NCI-H2227 (cell line): ENCODE results near the gene KCNJ2.
A peak's percentile ranks its signal among the peaks of the same experiment; 100 is the strongest.

Experiments used
- DNase-seq: peaks from one replicate; lab custom pipeline; 2025; ENCODE audit not compliant: unreplicated experiment; lab: John Stamatoyannopoulos, UW

Gene KCNJ2

DNA sequence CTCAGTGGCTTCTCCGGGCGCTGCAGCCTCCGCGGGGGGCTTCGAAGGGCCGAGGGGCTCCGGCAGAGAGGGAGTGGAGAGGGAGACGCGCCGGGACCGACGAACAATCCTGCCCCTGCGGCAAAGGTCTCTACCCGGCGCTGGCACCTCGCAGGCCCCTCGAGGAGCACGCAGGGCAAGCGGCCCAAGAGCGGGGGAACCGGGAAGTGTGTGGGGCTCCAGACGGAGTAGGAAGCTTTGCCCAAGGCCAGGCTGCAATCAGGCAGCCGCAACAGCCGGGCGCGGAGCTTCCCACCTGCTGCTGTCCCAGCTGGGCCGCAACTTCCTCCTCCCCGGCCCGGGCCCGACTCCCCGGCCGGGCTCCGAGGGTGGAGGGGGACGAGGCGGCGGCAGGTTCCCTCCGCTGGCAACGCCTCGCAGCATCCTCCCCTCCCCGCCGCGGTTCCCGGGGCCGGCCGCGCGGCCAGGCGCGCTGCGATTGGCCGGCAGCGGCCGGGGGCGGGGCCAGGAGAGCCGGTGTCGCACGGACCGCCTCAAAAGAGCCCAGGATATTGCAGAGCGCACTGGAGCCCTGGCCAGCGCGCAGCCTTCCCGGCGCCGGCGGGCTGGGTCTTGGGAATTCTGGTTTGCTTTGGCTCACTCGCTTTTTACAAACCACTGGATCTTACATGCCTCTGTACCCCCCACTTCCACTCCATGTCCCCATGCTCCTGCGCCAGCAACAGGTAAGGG is at the start of gene KCNJ2:
TSS of gene KCNJ2 (plus strand) at position 556 of the 732 bp plus-strand sequence. CDS start 5,508 bp downstream, outside the sequence.
- peak; percentile 86 for DNase-seq

DNA sequence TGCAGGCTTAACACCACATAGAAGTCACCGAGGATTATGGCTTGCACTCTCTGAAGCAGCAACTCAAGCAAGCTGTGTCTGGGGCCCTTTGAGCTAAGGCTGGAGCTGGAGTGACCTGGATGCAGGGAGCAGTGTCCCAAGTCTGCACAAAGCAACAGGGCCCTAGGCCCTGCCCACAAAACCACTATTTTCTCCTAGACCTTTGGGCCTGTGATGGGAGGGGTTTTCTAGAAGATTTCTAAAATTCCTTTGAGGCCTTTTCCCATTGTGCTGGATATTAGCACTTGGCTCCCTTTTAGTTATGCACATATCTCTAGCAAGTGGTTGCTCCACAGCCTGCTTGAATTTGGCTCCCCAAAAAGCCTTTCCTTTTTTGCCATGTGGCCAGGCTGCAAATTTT is 49.8 kb upstream of the KCNJ2 start:
- no peak for DNase-seq

DNA sequence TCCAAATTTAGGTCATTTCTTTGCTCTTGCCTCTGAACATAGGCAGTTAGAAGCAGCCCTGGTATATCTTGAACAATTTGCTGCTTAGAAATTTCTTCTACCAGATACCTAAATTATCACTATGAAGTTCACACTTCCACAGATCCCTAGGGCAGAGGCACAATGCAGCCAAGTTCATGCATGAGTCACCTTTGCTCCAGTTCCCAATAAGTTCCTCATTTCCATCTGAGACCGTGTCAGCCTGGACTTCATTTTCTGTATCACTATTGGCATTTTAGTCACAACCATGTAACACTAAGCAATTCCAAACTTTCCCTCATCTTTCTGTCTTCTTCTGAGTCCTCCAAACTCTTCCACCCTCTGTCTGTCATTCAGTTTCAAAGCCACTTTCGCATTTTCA is 49.3 kb upstream of the KCNJ2 start:
- DNase-seq, result no peak

DNA sequence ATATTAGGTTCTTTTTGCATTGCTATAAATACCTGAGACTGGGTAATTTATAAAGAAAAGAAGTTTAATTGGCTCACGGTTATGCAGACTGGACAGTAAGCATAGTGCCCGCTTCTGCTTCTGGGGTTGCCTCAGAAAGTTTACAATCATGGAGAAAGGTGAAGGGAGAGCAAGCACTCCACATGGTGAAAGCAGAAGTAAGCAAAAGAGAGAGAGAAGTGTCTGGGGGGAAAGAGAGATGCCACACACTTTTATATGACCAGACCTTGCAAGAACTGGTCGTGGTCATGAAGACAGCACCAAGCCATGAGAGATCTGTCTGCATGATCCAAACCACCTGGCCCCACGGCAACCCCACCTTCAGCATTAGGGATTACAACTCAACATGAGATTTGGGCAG is 48.9 kb upstream of the KCNJ2 start:
- DNase-seq, result no peak

DNA sequence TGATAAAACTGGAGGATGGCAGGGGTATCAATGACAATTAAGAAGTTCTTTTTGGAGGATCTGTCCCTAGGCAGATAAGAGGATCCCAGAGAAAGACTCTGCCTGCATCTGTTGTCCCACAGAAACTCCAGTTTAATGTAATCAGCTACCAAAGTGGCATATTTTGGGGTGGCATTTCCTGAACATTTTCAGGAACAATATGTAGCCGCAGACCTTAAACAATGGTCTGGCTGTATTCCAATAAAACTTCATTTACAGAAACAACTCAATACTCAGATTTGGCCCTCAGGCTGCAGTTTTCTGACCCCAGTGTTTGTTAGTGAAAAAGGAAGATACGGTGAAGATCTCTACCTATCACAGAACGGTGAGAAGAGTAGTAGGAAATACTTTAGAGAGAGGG is 48.2 kb upstream of the KCNJ2 start:
- no peak for DNase-seq

DNA sequence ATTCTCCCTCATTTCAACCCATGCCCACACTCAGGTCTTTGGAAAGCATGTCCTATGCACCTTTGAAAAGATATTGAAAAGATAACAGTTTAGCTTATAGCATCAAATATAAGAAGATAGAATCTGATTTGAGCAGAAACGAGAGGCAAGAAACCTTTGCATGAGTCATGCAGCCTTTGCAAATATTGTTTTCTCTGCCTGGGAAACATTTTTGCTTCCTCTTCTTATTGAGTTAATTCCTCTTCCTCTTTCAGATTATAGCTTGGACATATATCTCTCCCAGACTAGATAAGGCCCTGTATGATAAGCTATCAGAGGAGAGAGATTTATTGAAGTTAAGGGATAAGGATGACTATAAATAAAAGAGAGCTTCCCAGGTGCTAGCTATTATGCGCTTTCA is 46.1 kb upstream of the KCNJ2 start:
- DNase-seq, result no peak

DNA sequence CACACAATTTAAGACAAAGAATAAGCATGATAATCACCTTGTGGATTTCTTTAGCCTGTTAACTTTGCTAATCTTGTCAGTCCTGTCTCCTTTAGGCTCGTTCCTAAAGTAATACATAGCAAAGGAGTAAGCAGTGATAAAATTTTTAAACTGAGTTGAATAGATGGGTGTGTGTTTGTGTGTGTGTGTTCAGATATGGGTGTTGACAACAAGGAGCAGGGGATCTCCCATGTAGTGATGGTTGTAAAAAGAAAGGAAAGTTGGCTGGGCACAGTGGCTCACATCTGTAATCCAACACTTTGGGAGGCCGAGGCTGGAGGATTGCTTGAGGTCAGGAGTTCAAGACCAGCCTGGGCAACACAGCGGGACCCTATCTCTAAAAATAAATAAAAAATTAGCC is 44.6 kb upstream of the KCNJ2 start:
- DNase-seq, result no peak

DNA sequence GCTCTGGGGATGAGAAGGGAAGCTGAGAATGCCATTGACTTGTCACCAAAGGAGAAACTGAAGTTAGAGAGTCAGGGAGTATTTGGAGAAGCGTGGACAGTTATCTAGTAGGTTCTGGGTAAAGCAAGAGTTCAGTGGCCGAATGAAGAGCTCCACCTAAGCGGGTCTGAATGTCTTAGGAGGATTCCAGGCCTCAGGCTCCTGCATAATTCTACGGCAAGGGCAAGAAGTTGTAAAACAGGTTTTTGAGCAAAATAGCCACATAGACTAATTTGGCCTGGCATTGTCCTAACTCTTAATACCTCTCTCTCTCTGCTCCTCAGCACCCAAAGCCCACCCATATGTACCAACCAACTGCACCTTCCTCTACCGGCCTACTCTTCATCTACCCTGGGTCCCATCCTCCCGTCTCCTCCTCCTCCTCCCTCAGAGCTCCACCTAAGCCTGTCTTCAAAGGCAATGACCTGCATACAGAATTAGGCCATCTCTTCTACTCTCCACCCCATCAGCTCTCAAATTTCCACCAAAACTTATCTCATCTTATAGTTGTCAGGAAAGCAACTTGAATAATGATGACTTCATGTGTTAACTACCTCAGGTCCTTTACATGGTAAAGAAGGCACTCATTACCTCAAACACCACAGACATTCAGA is 42.0 kb upstream of the KCNJ2 start:
- DNase-seq, result no peak

DNA sequence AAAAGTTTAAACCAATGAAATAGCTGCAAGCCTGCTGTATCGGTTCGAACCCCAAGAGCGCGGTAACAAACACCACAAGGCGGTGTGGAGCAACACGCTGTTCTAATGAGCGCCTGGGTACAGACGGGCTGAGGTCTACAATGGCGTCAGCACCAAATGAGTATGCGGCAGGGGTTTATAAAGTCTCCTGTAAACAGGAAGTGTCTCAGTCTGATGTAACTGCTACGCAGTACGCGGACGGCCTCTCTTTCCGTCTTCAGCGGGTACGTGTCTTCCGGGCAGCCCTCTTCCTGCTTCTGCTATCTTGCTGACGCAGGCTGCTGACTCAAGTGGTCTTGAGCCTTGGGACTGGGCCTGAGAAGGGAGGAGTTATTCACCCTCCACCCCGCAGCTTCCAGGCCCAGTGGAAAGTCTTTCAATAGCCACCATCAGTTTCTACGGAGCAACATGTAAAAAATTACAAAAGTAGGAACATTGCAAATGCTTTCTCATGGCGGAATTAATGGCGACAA is 40.5 kb upstream of the KCNJ2 start:
- DNase-seq, result no peak

DNA sequence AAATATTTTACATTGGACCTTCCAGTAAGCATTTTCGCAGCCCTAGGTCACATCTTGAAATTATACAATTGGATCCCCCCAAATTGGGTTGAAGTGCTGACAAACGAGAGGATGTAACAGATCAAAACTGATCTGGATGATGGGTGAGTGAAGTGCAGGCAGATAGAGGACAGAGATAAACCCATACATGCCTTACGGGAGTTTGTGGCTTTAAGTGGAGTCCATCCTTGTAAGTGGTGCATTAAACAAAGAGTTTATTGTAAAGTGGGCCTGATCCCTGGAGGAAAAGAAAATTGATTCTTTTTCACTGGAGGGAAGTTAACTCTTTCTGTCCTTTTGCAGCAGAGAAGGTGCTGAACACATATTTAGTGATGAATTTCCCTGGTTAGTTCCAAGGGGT is 39.0 kb upstream of the KCNJ2 start:
- DNase-seq, result no peak

DNA sequence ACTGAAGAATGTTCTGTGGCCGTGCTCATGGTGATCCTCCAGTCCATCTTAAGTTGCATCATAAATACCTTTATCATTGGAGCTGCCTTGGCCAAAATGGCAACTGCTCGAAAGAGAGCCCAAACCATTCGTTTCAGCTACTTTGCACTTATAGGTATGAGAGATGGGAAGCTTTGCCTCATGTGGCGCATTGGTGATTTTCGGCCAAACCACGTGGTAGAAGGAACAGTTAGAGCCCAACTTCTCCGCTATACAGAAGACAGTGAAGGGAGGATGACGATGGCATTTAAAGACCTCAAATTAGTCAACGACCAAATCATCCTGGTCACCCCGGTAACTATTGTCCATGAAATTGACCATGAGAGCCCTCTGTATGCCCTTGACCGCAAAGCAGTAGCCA is 36.8 kb upstream of the KCNJ2 start:
- DNase-seq, result no peak

DNA sequence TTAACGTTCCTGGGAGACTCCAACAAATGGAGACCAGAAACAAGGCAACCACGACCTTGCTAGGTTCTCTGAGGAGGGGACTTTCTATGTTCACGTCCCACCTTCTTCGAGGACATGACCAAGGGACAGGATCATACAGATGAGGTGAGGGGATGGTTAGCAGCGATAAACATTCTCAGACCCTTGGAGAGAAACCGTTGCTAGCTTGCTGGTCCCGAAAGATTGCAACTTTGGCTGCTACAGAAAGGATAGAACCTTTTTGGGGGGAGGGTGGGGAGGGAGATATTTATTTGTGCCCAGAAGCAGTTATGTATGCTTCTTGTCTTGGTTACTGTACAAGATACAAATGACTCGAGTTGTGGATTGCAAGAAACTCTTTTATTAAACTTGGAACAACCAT is 35.3 kb upstream of the KCNJ2 start:
- DNase-seq, result no peak

DNA sequence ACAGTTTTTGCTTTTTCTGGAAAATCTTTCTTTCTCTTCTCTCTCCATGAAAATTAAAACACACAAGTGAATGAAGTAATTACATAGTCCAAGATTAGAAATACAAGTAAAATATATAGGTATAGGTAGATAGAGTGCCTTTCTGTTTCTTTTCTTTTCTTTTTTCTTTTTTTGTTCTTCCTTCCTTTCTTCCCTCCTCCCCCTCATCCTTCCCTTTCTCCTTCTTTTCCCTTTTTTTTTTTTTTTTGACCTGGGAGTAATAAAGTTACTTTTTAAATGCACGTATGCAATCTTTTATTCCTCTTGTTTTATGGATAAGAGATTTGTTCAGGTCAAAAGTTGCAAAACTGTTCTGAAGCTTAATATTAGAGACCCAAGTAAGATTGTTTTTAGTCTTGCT is 34.6 kb upstream of the KCNJ2 start:
- no peak for DNase-seq

DNA sequence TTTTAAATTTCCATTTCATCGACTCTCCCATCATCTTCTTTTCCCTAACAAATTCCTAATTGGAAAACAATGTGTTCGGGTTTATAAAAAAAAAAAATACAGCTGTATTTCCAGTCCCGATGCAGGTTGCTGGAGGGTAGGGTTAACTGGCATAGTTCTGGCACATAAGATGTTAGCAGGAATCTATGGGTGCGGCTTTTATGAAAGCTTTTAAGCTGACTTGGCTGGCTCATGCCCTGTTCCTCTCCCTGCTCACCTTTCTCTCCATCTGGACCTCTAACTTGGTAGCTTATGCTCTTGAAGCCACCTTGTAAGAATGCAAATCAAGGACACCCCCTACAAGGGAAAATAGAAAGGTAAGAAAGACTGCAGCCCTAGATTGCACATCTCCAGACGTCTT is 33.2 kb upstream of the KCNJ2 start:
- no peak for DNase-seq

DNA sequence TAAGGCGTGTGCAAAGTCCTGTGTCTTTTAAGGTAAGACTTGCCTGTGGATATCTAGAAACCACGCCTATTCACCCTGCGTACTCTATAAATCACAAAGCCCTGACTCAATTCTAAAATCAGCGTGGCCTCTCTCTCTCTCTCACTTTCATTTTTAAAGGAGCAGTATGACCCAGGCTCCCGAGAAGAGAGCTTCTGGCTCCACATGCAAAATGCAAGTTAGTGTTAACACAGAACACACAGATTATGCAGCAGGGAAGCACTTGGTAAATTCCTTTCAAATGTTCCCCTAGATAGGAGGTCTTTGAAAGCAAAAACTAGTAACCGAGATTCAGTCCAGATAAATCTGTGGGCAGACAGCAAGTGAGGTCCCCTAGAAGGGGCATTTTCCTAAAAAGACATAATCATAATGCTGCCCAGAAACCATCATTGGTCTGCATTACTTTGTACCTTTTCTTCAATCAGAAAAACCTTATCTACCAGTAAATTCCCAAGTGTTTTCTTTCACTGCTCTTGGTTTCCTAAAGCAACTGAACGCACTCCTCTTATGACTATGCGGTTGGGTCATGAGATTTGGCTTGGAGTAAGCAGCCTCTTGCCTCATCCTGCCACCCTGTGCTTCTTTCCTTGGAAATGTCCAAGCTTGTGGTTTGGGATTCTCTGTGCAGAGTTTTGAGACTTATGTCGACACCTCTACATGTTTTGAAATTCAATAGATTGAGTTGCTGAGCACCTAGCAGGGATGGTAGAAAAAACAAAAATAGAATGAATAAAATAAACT is 31.7 kb upstream of the KCNJ2 start:
- DNase-seq, result peak; percentile 3

DNA sequence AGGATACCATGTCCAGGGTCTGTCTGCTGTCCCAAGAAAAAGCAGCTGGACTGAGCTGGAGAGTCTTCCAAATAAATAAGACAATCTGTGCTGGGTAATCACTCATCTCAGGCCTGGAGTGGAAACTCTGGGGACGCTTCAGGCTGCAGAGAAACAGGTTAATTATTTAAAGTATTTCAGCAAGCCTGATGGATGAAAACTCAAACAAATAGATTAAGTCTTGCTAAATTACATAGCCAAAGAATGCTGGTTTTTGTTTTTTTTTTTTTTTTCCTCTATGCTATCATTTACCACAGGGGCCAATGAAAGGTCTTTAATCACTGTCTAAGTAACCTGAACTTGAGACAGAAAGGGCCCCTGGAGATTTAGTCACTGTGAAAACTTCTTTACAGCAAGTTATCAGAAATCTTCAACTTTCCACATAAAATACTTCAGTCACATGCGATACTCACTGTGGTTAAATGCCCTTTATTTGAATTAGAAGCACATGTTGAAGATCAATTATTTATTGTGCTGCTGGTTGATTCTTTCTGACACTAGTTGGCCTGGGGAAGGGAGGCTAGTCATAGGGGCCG is 31.0 kb upstream of the KCNJ2 start:
- DNase-seq, result no peak

DNA sequence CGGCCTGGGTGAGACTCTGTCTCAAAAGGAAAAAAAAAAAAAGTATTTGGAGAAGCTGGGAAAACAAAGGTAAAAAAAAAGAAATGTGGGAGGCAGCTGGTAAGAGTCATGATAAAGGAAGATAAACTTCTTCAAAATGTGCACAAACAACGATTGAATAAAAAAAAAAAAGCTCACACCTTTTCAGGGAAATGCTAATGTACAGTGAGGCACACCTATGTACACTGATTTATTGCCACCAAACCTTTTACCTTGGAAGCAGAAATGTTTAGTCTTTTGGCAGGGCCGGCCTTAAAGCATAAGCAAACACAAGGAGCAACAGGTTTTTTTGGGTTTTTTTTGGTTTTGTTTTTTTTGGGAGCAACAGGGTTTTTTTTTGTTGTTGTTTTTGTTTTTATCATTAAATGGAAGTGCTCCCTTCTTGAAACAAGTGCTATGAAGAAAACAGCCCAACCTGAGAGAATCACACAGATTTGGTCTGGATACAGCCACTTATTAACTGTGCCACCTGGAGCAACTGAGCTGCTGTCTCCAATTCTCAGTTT is 29.8 kb upstream of the KCNJ2 start:
- DNase-seq, result no peak

DNA sequence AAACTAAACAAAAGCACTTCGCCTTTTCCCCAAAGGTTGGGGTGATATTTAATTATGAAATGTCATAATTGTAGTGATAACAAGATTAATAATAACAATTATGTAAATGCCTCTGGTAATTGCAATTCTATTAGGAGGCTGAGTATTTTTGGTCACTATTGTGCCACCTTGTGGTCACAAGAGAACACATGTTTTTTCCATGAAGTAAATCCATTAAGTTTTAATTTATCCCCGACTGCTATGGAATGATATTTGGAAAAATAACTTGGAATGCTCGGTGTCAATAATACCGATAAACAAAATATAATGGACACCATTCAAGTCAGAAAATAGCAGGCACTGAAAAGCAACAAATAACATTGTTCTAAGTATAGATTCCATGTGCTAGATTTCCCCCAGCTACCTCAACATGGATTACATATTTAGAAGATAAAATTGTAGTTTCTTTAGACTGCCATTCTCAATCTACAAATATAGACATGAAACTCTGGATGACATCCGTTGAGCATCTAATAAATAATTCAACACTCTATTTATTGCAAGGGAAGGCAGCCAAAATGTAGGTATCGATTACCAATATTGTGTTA is 25.0 kb upstream of the KCNJ2 start:
- no peak for DNase-seq

DNA sequence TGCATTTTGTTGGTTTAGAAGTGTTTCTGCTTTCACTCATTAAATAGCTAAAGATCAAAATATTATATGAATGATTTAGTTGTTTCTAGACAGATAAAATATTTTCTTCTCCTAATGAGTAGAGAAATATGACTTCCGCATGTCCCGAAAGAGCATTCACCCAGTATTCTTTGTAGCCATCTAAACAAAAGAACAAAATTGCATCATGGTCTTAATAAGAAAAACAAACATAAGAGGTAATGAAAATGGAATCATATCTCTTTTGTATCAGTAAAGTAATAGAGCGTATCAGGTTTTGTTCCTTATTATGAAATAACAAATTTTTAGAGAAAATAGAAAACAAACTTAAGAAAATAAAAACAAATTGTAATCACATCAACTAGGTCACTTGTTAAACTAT is 16.1 kb upstream of the KCNJ2 start:
- no peak for DNase-seq

DNA sequence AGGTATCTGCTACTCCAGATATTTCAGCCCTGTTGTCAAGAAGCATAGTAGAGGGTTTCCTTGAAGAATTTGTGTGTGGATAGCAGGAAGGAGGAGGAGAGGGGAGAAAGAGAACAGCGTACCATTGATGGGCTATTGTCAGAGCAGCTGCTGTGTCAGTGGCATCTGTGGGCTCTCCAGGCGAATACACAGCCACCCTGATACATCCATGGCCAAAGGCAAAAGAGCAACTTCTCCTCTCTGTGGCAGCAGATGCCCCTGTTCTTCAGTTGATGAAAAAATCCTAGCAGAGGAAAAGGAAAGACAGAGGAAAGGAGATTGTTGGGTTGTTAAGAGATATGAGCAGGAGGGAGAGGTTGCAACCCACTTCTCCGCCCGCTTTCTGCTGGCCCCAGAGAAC is 12.2 kb upstream of the KCNJ2 start:
- DNase-seq, result no peak

DNA sequence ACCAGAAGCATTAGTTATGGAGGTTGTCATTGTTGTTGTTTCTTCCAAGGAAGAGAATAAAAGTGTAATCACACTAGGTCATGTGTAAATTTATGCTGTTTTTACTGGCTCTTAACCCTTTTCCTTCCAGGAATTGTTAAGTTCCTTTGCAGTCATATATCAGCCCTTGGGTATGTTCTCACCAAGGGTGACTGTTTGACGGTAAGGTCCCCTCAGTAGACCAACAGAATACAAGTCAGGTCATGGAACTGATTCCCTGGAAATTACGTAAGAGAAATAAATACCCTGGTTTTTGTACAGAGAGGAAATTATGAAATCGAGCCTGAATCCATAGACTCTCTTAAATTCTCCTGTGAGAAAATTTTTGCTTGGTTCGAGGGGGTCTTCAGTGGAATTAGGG is 11.2 kb upstream of the KCNJ2 start:
- no peak for DNase-seq
